GM21737 (cell line): ENCODE measurements around the gene BPHL.
"Not testable (repeated sequence)": the region's sequence is repeated elsewhere in the genome, so short reads cannot be mapped to it uniquely, and the experiment has no call there.

Source experiments
- ATAC-seq: cut with Tn5 transposase; IDR thresholded peaks from one replicate; pipeline ENCODE4 v1.9.1; 2021; ENCODE audit warnings: mild to moderate bottlenecking, moderate library complexity; ENCODE audit not compliant: unreplicated experiment

The BPHL gene

GRCh38 chr6:3155416-3155815 is 36.9 kb downstream of the BPHL start:
- ATAC-seq: not testable (repeated sequence)

GRCh38 chr6:3156184-3157130 is 37.9 kb downstream of the BPHL start:
- ATAC-seq: not testable (repeated sequence)

- ATAC-seq: peak; percentile 78
Measured at GRCh38 chr6:3157131-3157933, 38.8 kb downstream of the BPHL start, which contains the start of gene TUBB2A. TUBB2A (minus strand) TSS chr6:3157544; CDS start chr6:3157463, 81 bp downstream.

- ATAC-seq: no peak
Measured at GRCh38 chr6:3159805-3160781, 41.6 kb downstream of the BPHL start.

GRCh38 chr6:3162067-3162497 is 43.6 kb downstream of the BPHL start:
- no peak for ATAC-seq

GRCh38 chr6:3162565-3163247 is 44.2 kb downstream of the BPHL start:
- peak; percentile 40 for ATAC-seq

- ATAC-seq: no peak
Measured at GRCh38 chr6:3163248-3163594, 44.7 kb downstream of the BPHL start.

DNA sequence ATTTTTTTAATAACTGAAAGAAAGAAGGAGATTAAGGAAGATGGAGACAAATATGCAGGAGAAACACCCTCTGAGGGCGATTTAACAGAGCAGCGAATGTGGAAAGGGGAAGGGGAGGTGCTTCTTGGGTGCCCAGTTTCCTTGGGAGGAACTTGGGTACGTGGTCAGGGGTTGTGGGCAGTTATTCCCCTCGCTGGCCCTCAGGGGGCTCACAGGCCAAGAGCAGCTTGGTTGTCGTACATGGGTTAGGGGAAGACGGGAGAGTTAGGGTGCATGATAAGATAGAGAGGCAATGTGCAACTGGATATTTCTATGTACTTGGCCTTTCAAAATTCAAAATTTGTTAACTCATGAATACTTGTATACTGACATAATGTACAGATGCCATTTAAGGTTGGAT is 45.9 kb downstream of the BPHL start:
- ATAC-seq: no peak

DNA sequence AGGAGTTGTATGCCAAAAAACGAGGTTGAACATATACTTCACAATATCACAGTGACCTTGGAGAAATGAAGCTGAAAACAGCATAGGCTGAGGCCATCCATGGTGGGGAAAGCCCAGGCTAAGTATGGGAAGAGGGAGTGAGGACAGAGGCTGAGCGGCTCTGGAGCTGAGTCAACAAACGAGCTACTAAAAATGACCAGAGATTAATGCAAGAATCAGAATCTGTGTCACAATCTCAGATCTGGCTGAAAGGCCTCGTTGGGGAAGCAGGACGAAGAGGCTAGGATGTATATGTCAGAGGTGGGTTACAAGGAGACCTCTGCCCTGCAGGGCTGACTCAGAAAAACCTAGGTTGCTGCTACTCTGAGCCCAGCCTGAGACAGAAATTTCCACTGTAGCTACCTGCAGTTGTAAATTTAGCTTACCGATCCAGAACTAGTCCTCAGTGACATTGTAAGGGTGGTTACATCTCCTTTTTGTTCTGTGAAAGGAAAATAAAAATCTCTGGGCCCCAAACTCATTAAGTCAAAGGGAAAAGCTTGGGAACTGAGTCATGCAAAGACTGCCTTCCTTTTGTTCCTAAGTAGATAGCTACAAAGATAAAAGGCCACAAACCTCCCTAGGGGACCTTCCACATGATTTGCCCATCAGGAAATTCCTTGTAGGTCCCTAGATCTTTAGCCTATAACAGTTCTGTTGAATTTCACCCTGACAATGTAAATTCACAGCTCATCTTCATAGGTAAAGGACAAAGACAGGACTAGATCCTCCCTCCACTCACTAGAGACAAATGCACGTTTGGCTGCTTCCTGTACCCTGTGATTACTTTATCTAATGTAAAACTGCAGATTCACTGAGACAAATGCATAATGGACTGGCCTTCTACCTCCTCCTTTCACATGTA is 47.4 kb downstream of the BPHL start:
- ATAC-seq: no peak

- ATAC-seq: not testable (repeated sequence)
Measured at GRCh38 chr6:3166535-3167225, 48.2 kb downstream of the BPHL start.

DNA sequence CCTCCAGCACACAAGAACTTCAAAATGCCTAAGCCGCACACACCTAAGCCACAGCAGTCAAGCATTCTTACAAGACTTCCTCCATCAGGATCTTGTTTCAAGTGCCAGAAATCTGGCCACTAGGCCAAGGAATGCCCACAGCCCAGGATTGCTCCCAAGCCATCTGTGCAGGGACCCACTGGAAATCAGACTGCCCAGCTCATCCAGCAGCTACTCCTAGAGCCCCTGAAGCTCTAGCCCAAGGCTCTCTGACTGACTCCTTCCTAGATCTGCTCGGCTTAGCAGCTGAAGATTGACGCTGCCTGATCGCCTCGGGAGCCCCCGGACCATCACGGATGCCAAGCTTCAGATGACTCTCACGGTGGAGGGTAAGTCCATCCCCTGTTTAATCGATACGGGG is 49.5 kb downstream of the BPHL start:
- ATAC-seq: not testable (repeated sequence)

- not testable (repeated sequence) for ATAC-seq
Measured at GRCh38 chr6:3170676-3171075, 52.2 kb downstream of the BPHL start.

GRCh38 chr6:3171313-3172175 is 53.0 kb downstream of the BPHL start:
- ATAC-seq: not testable (repeated sequence)

DNA sequence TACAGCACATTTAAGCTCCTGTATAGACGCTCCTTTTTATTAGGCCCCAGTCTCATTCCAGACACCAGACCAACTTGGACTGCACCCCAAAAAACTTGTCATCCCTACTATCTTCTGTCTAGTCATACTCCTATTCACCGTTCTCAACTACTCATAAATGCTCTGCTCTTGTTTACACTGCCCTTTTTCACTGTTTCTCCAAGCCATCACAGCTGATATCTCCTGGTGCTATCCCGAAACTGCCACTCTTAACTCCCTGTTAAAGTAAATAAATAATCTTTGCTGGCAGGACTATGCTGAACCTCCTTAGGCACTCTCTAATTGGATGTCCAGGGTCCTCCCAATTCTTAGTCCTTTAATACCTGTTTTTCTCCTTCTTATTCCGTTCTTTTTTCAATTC is 54.3 kb downstream of the BPHL start:
- not testable (repeated sequence) for ATAC-seq

DNA sequence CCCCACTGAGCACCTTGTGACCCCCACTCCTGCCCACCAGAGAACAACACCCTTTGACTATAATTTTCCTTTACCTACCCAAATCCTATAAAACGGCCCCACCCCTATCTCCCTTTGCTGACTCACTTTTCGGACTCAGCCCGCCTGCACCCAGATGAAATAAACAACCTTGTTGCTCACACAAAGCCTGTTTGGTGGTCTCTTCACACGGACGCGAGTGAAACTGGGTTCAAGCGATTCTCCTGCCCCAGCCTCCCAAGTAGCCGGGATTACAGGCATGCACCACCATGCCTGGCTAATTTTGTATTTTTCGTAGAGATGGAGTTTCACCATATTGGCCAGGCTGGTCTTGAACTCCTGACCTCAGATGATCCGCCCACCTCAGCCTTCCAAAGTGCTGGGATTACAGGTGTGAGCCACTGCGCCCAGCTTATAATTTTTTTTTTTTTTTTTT is 55.2 kb downstream of the BPHL start:
- ATAC-seq: not testable (repeated sequence)

DNA sequence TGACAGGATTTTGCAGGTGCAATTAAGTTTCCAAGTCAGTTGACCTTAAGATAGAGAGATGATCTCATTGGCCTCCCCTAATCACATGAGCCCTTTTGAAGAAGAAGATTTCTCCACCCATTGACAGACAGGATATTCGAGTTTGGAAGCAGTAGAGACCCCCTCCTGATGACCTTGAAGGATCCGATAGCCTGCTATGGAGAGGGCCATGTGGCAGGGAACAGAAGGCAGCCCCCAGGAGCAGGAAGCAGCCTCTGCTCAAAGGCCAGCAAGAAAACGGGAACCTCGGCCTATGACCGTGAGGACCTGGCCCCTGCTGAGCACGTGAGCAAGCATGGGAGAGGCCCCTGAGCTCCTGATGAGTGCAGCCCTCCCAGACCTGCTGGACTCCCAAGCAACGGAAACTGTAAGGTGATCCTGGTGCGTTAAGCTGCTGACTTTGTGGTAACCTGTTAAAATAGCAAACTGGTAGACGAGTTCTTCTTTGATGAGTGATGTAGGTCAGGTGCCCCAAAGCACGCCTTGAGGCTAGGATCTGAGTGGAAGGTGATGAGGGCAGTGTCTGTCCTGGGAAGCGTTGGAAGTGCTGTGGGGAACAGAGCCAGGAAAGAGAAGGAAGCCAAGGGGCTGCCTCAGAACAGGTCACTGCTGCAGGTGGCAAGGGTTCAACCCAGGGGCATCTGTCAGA is 57.3 kb downstream of the BPHL start:
- no peak for ATAC-seq
